NCI-H2107 treated with DMSO at 0.1 percent for 48 hours (cell line): ENCODE measurements around the gene SLC4A1.

Experiments
- DNase-seq: peaks from one replicate; lab custom pipeline; 2025; ENCODE audit not compliant: unreplicated experiment; lab: John Stamatoyannopoulos, UW

The SLC4A1 gene

DNA sequence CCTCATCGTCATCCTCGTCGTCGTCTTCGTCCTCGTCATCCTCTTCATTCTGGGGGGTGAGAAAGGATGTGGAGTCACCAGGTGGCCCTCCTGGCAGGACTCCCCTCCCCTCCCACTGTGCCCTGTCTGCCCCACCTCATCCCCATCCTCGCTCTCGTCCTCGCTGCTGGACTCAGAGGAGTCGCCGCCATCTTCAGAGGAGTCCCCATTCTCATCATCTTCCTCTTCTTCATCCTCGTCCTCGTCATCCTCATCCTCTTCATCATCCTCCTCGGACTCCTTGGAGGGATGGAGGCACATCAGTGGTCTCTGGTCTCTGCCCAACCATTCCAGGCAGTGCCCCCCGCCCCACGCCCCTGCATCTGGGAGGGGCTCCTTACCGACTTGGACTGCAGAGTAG is 60.6 kb downstream of the SLC4A1 start:
- DNase-seq: no peak

- DNase-seq: no peak
These were observed 61.1 kb downstream of the SLC4A1 start for GRCh38 chr17:44206825-44207155.

DNA sequence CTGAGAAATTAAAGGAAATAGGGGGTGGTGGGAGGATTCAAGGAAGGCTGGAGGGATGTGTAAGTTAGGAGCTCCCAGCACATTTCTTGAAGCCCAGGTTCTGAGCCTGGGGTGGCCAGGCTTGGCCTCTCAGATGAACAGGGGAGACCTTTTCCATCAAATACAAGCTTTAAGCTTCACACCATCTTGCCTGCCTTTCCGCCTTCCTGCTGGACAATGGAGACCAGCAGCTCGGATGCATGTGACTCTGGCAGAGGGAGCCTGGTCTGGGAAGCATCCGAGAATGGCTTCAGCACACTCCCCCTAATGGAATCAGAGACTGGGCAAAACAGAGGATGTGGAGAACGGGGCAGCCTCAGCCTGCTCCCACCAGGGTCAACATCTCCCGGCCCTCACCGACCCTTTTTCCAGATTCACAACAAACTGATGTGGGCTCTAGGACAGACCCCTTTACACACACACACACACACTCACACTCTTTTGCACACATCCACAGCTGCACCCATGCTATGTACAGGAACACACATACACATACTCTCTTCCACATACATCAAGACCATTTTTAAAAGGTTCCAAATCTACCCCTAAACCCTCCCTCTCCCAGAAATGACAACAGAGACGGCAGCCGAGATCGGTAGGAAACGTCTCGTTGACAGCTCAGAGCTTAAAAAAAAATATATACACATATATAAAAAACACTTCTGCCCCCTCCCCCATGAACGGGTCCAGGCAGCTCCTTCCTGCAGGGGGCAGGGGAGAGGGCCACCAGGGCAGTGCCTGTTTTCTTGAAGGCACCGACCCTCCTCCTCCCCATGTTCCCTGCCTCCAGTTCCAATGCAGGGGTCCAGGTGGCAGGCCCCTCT is 61.7 kb downstream of the SLC4A1 start:
- DNase-seq: no peak

DNA sequence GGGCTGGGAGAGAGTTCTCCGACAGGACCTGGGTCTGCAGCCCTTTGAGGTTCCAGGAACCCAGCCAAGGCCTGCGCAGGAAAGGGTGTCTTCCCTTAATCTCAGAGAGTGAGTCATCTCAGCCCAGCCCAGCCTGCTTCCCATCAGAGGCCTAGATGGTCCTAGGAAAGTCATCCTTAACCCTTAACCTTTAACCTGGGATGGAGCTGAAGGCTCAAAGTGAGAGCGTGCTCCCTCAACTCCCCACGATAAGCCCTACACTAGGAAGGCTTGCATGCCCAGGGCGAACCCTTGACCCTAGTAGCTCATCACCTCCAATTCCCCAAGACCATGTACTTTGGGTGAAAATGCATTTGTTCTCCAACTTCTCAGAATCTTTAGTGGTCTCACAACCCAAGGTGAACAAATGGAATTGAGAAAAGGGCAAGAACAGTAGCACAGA is 63.5 kb downstream of the SLC4A1 start:
- no peak for DNase-seq

GRCh38 chr17:44203731-44204440 is 64.0 kb downstream of the SLC4A1 start:
- DNase-seq: peak; percentile 14

GRCh38 chr17:44202756-44203155 is 65.2 kb downstream of the SLC4A1 start:
- no peak for DNase-seq

DNA sequence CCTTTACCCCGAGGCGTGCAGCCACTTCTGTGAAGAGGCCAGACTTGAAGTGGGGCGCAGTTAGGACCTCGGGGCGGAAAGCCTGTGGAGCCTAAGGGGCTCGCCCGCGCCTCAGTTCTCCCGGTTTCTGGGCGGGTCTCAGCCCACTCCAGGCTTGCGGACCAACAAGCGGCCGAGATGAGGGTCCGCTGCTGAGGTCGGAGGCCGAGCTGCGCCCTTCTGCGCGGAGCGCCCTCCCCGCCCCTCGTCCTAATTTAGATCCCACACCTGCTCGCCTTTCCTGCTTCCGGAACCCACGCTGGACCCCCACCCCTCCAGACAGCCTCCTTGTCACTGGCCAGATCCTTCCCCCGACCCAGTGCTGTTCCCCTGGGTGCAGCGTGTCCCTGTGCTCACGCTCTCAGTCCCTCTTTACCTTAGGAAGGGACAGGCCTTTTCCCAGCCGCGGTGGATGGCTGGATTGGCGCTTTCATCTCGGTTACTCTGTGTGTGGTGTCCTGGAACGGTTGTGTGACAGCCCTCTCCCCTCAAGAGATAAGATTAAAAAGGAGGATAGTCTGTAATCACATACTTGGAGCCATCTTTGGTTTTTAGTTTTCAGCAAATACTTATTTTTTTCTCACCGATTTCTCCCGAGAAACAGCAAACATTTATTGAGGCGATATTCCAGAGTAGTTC is 67.3 kb downstream of the SLC4A1 start:
- peak; percentile 24 for DNase-seq

- peak; percentile 76 for DNase-seq
These were observed 68.1 kb downstream of the SLC4A1 start, which contains the start of gene ATXN7L3 for GRCh38 chr17:44199553-44200477. TSS of gene ATXN7L3 (minus strand) at chr17:44199884. CDS start at chr17:44198070, 1,814 bp downstream.

DNA sequence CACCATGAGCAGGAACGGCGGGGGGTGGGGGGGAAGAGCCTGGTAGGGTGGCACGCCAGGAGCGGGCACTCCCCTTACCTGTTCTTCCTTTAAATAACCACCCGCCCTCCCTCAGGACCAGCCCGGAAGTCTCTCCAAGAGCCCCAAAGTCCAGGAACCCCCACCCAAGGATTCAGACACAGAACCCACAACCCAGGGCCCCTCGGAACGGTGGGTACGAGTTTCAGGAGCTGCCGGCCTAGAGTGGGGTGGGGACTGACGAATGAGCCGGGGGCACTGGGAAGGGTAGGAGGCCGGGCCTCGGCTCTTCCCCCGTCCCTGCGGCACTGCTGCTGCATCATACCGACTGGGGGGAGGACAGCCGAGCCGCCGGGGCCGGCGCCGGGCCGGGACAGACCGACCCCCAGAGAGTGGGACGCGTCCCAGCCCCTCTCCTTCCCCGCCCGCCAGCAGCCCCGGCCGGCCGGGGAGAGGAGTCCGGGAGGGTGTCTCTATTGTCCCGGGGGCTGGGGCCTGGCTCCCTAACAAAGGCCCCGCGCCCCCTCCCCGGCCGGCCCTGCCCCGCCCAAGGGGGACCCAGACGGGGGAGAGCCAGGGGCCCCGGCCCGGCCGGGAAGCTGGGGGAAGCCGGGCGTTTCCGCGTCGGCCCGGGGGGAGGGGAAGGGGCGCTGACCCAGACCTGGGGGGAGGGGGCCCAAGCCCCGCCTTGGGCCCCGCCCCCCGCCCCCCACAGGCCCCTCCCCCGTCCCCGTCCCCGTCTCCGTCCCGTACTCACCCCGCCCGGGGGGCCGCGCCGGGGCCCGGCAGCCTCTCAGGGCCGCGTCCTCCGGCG is 69.0 kb downstream of the SLC4A1 start:
- DNase-seq: no peak
